ENCODE measurements around the gene PPP1R13B. TPM values are rescaled to one million over a fixed set of nuclear protein-coding genes. Genes with fewer than 3 reads are reported as not detected.

The PPP1R13B gene
- total and polyA plus RNA-seq, 12 donors, result 21.6 to 124 (median 75.5) TPM

DNA sequence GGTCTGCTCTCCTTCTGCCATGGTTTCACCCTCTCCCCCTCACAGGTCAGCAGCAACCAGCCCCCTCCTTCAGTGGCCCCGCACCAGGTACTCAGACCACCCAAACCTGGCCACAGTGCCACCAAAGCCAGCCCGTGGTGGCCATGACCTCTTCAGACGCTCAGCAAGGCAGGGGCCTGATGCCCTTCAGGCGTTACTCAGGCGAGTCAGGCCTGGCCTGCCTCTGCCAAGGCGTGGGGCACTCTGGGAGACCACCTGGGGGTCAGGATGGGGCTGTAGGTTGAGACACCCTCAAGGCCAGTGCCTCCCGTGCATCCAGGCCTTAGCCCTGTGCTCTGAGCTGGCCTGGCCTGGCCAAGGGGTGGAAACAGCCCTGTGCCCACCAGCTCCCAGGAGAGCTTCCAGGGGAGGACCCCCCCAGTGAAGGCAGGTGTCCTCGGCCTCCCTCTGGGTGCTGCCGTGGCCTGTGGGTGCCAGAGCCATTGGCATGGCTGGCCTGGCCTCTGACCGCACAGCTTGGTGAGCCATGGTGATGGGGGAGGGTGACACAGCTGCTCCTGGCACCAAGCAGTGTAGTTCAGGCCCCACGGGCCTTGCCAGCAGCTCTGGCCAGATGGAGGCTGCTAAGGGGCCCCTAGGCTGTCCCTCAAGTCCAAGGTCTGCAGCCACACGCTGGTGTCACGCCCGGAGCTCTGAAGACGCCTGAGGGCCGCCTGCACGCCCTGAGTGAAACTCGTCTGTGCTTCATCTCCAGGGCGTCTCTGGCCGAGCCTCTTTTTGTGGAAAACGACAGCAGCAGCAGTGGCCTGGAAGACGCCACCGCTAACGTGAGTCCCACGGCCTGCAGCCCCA, 147.2 kb downstream of the PPP1R13B start:
- peak; percentile 9 to 77 (median 48) for ATAC-seq
- 71 to 85% methylated on average over 25 of the region's 25 CpGs for WGBS, 2 donors
- H3K4me1 ChIP-seq, result peaks cover 23 to 100% (median 72%) of the 10 kb centered on the region in 9 donors

DNA sequence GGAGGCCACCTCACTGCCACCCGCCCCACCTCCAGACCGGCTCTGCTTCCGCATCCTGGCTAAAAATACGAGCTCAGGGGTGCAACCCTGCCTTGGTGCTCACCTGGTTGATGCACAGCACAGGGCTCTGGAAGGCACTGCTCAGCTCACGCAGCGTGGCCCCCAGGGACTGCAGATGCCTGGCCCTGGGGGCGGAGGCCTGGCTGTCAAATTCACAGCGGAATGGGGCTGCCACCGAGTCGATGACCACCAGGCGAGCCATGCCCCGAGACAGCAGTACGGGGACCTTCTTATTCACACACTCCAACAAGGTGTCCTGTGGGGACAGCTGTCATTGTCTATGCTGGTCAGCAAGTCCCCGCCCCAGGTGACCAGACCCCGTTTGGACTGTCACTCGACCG, 148.1 kb downstream of the PPP1R13B start:
- WGBS, 2 donors, result 92 to 94% methylated on average over 17 of the region's 17 CpGs
- Histone ChIP-seq H3K27ac (peak overlapping the region in 2 of 10 donors; percentile 55 to 75), H3K27me3 (no peaks in the 10 kb centered on the region), H3K4me1 (peaks cover 23 to 91% (median 69%) of the 10 kb centered on the region in 9 donors), H3K9me3 (no peaks in the 10 kb centered on the region), H3K4me3 (no peak overlapping the region), H3K36me3 (peaks cover 0 to 86% (median 31%) of the 10 kb centered on the region in 9 donors)
- ATAC-seq (no peak), DNase-seq (no peak)
- intact Hi-C loops (cut with DNase I), result no loop called here
- TF ChIP-seq, protein P1, sequence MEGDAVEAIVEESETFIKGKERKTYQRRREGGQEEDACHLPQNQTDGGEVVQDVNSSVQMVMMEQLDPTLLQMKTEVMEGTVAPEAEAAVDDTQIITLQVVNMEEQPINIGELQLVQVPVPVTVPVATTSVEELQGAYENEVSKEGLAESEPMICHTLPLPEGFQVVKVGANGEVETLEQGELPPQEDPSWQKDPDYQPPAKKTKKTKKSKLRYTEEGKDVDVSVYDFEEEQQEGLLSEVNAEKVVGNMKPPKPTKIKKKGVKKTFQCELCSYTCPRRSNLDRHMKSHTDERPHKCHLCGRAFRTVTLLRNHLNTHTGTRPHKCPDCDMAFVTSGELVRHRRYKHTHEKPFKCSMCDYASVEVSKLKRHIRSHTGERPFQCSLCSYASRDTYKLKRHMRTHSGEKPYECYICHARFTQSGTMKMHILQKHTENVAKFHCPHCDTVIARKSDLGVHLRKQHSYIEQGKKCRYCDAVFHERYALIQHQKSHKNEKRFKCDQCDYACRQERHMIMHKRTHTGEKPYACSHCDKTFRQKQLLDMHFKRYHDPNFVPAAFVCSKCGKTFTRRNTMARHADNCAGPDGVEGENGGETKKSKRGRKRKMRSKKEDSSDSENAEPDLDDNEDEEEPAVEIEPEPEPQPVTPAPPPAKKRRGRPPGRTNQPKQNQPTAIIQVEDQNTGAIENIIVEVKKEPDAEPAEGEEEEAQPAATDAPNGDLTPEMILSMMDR (IDR thresholded peaks at IDR 0.05), result no peak

More for the DNA sequence above, 147.2 kb downstream of the PPP1R13B start:
- peaks cover 0 to 86% (median 22%) of the 10 kb centered on the region in 9 donors for H3K36me3 ChIP-seq
- TF ChIP-seq, protein P1 (IDR thresholded peaks at IDR 0.05), result no peak
- H3K4me3 ChIP-seq, result no peak overlapping the region
- H3K27ac ChIP-seq, result peak overlapping the region in 9 of 10 donors; percentile 39 to 83 (median 56)
- no peak for DNase-seq
- no peaks in the 10 kb centered on the region for H3K27me3 ChIP-seq
- intact Hi-C loops (cut with DNase I), result loop anchor here in 1 of 10 donors (10.0 kb wide), 1 partner anchor 125 kb away; no protein-coding TSS in a partner anchor
- H3K9me3 ChIP-seq, result no peaks in the 10 kb centered on the region

DNA sequence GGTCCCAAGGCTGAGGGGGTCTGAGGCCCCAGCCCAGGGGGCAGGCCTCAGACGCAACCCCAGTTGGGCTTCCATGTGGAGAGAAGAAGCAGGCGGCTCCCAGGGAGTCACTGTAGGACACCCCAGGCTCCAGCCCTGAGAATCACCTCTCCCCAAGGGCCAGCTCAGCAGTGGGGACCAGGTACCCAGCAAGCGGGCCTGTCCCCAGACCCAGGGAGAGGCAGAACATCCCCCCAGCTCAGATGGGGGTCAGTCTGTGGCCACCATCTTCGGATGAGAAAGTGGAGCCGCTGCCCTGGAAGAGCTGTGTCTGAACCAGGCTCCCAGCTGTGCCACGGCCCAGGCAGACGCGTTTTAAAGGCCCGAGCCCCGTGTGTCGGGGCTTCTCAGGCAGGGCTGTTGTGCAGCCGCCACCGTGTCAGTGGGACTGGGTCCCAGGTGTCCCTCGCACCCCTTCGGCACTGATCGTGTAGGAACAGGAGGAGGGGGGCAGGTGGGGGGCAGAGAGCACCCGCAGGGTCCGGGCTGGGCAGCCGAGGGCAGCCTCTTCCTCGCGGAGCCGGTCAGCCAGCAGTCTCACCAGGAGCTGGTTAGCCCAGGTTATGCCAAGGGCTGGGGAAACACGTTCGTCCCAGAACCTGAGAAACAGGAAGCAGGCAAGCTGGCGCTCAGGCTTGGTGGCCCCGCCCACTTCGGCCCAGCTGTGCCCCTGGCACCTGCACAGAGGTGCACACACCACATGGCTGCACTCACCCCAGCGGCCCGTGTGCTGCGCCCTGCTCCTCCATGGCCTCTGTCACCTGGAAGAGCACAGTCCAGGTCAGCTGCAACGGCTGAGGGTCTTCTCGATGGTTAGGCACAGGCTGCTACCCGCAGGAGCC, 148.8 kb downstream of the PPP1R13B start:
- Histone ChIP-seq H3K27ac (peak overlapping the region in 7 of 10 donors; percentile 2 to 62 (median 54)), H3K27me3 (no peaks in the 10 kb centered on the region), H3K4me1 (peaks cover 23 to 85% (median 63%) of the 10 kb centered on the region in 9 donors), H3K9me3 (no peaks in the 10 kb centered on the region), H3K36me3 (peaks cover 4 to 86% (median 34%) of the 10 kb centered on the region in 9 donors), H3K4me3 (no peak overlapping the region)
- TF ChIP-seq, protein P1 (IDR thresholded peaks at IDR 0.05), result no peak
- 89% methylated on average over 33 of the region's 33 CpGs for WGBS, 2 donors
- intact Hi-C loops (cut with DNase I), result no loop called here
- ATAC-seq (no peak), DNase-seq (no peak)
